ENCODE data around the gene ZNF532.

The ZNF532 gene

DNA sequence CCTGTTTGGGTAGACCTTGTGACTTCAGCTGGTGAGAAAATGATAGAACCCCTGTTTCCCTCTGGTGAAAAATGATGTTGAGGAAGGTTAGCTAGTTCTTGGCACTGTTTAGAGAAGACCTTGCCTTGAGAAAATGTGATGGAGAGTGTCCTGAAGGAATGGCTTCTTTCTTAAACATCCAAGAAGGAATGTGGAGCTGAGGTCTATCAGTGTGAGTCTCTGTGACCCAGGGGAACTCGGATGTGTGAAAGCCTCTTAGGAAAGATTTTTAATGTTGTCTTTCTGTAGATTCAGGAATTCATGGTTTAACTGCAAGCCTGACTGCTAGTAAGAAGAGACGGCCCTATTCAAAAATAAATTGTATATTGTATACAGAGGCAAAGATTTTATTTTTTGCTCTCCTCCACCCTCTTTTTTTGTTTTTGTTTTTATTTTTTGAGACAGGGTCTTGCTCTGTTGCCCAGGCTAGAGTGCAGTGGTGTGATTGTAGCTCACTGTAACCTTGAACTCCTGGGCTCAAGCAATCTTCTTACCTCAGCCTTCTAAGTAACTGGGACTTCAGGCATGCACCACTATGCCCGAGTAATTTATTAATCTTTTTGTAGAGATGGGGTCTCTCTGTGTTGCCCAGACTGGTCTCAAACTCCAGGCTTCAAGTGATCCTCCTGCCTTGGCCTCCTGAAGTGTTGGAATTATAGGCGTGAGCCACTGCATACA is 87.5 kb downstream of the ZNF532 start:
- DNase-seq = no peak

DNA sequence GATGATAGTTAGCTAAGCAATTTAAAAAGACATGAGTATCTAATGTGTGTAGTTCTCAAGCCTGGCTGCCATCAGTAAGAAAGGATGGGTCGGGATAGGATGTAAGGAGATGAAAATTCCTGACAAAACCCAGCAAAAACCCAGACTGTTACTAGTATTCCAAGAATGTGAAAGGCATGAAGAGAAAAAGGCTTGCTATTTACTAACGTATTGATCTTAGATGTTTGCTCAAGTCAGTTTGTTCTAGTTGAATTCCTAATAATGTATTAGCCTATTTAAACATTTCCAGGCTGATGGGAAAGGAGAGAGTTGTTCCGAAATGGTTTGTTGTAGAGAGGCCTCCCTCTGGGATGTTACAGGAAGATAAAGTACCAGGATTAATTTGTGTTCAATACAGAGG is 88.2 kb downstream of the ZNF532 start:
- DNase-seq = no peak

DNA sequence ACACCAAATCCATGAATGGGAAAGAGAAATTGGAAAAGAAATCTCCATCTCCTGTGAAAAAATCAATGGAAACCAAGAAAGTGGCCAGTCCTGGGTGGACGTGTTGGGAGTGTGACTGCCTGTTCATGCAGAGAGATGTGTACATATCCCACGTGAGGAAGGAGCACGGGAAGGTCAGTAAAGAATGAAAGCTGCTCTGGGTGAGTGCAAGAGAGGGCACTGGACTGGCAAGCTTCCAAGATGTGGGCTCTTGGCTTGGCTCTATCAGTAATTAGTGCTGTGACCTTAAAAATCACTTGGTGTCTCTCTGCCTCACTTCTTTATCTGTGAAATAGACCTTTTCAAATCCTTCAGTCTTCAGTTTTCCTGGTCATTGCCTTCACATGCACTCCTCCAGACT is 89.0 kb downstream of the ZNF532 start:
- DNase-seq = peak; percentile 25

DNA sequence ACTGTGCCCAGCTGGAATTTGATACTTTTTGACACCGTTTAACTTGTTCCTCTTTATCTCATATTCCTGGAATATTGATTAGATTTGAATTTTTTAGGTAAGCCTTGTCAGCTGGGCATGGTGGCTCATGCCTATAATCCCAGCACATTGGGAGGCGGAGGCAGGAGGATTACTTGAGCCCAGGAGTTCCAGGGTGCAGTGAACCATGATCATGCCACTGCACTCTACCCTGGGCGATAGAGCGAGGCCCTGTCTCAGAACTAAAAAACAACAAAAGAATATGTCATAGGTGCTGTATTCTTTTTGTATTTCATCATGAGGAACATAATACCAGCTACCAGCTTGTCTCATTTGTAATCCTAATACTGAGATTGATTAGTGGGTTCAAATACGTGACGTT is 90.3 kb downstream of the ZNF532 start:
- no peak for DNase-seq

DNA sequence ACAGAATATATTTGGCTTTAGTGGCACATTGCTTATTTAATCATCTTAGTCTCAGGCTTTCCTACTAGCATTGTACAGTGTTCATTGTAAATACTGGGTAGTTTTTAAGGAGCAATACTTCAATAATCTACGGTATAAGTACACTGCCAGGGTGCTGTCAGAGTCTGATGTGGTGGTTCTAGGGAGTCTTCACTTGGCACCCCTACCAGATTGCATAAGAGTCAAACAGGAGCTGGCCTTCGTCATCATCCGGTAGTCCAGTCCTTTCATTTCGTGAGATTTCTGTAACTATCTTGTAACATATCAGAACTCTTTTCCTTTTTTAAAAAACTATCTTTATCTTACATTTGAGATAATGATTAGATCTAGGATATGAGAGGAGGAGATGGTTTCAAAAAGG is 91.1 kb downstream of the ZNF532 start:
- DNase-seq = no peak

DNA sequence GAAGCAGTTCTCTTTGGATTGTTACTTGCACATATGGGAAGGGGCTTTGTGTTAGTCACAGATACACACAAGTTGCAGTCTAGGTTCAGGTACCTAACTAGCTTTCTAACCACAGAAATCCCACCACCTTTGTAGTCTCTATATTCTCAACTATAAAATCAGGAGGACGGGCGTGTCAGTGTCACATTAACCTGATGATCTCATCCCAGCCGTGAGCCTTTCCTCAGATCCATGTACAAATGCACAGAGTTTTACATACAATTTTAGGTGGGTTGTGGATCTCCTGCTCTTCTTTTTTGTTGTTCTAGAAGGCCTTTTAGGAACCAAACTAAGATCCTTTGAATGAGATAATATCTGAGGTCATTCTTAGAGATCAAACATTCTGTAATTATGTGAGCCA is 94.0 kb downstream of the ZNF532 start:
- no peak for DNase-seq

DNA sequence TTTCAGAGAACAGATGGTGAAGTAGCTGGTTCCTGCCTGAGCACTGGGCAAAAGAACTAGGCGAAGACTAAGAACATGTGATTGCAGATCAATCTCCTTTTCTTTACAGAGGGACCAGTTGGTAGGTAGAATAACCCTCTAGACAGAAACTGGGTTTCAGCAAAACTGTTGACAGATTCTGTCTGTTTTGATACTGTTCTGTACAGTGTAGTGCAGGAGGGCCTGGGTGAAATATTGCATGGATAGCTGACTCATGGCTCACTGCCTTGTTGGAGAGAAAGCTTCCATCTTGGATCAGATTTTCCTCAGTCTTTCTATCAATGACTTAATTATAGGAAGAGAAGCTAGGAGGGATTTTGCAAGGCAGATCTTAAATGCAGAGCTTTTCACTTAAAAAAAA is 95.8 kb downstream of the ZNF532 start:
- DNase-seq = no peak

DNA sequence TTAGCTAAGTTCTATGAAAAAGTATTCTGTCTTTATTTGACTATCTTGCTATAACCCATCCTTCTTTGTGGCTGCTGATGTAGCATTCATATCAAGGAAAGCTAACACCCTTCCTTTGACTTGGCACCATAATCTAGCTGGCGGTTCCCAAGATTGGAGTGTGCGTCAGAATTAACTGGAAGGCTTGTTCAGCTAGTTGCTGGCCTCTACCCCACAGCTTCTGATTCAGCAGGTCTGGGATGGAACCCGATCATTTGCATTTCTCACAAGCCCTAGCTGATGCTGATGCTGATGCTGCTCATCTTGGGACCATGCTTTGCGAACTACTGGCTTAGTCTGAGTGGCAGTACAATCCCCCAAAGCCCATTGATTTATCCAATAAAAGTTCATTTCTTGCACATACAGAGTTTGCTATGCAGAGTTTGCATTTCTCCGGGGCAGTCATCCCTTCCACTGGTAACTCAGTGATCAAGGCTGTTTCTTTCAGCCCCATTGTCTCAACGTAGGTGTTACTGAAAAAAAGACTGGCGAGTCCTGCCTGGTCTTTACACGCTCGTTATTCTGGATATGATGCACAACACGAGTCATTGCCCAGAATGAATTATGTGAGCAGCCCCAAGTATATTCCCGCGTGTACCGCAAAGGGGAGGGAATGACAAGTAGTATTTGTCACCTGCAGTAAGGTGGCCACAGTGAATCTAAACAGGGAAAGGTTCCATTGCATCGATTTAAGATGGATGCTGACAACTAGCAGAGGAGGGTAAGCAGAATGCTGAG is 96.5 kb downstream of the ZNF532 start:
- no peak for DNase-seq

DNA sequence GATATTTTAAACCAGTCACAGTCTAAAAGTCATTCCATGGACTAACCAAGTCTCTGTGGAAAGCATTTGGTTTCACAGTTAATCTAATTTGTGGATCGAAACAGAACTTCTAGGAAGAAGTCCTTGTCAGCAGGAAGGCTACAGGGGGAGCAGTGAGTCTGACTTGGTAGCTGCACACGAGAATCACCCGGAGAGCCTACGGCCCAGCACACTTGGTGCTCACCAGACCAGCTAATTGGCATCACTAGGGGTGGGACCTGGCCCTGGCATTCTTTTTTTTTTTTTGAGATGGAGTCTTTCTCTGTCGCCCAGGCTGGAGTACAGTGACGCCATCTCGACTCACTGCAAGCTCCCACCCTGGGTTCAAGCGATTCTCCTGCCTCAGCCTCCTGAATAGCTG is 97.7 kb downstream of the ZNF532 start:
- DNase-seq = no peak

DNA sequence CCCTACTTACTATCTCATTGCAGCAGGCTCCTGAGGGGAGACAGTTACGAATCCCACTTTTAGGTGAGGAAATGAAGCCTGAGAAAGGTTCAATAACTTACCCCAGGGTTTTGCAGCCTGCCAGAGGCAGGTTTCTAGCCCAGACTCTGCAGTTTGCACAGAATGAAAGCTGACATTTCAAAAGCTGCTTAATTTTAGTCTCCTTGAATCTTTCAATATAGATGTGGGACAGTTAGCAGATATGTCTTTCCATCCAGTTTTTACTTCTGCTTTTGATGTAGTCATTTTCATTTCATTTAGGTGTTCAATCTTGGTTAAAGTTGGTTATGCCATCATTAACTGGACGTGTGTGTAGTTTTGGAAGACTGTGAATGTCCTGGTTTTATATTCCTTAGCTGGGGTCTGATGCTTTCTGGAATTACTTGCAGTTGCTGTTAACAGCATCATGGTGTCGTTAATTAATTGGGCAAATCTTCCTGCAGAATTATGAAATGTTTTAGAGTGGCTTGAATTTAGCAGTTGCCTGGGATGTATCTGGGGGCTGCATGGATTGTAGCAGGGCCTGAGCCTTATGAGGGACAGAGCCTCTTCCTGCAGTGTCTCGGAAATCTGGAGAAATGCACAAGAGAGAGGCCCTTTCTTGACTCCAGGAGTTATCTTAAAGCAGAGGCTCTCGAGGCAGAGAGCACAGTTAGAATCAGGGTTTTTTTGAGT is 100.8 kb downstream of the ZNF532 start:
- no peak for DNase-seq

DNA sequence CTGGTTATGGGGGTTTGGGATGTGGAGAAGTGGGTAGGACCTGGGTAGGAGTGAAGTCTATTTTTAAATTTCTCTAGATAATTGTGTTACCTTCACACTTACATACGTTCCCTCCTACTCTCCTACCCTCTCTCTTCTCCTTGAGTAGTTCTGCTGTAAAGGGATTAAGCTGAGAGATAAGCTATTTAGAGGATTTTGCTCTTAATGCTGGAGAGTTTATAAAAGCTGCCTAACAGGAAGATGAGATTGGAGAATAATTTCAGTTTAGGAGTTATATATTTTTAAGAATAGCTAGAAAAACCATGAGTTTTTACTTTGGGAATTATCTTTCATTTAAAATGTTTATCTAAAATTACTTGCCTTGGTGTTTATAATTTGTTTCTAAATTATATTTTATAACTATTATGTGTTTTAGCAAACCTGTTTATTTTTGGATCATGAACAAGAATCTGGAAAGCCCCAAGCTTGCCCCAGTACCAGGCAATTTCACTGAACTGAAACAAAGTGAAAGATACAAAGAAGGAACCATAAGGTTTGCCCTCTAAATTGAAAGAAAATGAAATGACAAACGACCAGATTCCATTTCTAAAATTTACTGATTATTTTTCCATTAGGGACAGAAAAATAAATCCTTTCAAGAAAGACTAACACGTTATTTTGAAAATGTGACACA is 101.5 kb downstream of the ZNF532 start:
- no peak for DNase-seq

DNA sequence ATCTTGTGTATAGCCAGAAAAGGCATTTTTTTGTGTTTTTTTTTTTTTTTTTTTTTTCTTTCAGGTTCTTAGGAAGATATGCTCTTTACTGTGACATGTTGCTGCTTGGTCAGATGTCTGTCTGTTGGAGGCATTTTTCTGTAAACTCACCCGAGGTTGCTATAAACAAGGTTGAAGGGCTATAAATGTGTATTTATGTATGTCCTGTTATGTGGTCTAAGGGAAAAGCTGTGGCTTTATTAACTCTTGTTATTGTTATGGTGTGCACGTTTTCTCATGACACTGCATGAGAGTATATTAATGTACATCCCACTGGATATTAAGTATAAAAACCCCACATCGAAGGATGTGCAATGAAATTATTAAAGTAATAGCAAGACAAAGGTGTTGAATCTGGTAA is 102.0 kb downstream of the ZNF532 start:
- no peak for DNase-seq

DNA sequence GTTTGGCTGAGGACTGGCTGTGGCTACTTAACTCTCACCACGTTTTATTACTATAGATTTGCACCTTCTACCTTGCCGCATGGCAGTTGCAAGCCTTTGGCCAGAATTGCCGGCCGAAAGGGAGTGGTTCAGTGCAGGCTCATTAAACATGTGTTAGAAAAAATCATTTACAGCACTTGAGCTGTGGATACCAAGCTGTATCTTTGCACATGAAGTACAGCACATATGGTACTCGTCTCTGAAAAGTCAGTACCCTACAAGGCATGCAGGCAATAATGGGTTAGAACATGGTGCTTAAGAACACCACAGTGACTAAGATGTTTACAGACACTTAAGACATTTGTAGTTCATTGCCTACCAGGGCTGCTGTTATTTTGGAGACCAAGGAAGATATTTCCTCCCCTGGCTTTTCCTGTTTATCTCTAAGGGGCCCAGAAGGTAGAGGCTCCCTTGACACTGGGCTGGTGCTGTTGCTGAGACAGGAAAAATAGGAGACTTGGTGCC is 103.1 kb downstream of the ZNF532 start:
- no peak for DNase-seq

DNA sequence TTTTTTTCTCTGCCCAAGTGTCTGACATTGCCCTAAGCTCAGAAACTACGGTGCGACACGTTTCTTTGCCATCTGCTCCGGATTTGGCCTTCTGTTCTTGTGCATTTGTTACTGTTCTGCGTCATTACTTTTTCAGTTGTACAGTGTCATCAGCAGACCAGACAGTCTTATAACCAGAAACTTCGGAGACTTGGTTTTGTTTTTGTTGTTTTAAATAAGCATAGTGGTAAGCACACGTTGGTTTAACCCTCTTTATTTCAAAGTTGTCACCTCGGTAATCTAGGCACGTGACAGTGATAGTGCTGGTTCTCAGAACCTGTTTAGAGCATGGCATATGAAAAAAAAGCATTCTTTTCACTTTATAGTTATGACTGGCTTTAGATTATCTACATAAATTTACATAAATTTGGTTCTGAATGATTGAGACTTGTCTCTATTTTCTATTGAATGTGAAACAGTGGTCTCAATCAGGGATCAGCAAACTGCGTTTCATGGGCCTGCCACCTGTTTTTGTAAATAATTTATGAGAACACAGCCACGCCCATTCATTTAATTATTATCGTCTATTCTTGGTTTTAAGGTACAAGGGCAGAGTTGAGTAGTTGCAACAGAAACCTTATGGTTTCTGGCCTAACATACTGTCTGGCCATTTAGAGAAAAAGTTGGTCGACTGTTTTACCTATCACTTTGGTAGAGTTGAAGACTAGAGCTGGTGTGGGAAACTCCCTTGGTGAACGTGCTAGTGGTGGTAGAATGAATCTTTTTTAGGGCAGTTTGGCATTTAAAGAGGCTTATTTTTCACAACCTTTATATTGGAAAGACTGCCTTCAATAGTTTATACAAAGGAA is 106.5 kb downstream of the ZNF532 start:
- DNase-seq = no peak

DNA sequence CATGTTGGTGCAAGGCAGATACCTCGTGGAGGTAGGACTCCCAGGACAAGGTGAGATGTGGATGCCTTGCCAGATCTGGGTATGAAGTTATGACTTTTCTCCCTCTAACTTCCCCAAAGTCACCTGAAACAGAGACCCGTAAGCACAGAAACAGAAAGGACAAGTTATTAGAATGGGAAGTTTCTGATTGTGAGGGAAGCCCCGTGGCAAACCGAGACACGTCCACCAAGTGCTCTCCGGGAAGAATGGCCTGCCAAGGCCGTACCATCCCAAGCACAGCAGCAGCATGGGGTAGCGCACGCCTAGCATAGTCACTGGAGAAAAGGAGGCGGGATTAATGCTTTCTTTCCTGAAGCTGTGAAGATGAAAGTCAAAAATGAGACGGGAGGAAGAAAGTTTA is 110.6 kb downstream of the ZNF532 start:
- no peak for DNase-seq

DNA sequence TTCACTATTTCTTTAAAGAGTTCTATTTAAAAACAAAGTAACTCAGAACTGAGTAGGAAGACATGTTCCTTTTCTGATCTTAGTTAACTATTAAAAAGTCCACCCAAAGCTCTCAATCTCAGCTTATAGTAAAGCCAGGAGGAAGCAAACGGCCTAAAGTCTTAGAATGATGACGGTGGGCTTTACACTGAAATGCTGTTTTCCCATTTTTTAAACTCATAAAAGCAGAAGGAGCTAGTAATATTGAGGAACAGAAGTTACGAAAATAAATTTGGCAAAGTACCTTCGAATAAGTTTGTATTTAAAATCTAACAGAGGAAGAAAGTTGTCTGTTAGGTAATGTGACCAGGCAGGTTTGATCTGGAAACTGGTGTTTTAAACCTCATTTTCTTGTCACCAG is 111.1 kb downstream of the ZNF532 start:
- no peak for DNase-seq

DNA sequence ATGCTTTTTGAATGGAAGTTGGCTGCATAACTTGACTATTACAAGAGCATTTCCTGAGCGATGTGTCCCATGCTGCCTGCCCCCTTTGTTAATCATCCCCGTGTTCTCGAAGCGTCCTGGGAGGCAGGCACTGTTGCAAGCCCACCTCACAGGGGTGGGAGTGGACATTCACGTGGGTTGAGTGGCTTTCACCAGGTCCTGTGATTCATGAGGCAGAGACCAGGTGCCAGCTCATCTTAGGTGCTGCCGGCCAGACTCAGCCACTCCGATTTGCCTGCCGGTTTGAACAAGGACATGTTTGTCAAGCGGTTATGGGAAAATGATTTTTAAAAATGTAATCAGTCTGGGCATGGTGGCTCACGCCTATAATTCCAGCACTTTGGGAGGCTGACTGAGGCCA is 112.5 kb downstream of the ZNF532 start:
- DNase-seq = no peak

DNA sequence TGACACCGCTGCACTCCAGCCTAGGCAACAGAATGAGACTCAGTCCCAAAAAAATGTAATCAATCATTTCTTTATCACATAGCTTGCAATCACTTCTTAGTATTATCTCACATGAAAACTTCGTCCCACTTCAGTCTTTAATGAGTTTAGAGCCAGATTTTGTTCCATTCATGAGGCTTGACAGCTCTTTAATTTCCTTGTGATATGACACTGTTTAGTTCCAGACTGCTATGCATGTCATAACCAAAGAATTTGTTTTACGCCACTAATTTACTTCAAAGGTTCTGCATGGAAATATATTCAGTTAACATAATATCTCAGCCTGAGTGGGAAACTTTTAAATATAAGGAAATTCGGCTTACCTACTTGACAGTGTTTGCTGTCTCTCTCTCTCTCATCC is 113.1 kb downstream of the ZNF532 start:
- DNase-seq = no peak

DNA sequence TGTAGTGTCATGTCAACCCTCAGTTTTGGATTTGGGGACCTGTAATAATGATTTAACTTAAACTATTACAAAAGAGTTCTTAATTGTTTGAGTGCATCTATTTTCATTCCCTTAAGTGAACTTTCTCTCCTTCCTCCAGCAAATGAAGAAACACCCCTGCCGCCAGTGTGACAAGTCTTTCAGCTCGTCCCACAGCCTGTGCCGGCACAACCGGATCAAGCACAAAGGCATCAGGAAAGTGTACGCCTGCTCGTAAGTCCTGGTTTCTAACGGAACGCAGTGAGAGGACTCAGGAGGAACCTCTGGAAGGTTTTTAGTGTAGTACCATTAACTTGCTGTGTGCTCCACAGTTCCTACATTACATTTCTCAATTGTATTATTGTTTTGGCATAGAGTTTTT is 114.2 kb downstream of the ZNF532 start:
- DNase-seq = no peak

DNA sequence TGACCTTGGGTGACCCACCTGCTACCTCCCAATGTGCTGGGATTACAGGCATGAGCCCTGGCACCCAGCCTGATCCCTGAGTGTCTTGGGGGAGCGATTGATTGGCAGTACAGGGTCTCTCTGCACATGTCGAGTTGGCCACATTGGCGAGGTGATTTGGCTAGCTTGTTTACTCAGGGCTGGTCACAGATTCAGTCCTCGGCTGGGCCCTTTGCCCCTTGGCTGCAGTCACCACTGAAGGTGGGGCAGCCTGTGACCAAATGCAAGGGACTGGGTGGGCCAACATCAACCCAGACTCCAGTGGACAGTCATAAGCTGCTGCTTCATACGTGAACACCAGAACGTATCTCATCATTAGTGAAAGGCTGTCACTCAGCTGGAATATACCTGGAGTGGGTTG is 114.9 kb downstream of the ZNF532 start:
- no peak for DNase-seq

DNA sequence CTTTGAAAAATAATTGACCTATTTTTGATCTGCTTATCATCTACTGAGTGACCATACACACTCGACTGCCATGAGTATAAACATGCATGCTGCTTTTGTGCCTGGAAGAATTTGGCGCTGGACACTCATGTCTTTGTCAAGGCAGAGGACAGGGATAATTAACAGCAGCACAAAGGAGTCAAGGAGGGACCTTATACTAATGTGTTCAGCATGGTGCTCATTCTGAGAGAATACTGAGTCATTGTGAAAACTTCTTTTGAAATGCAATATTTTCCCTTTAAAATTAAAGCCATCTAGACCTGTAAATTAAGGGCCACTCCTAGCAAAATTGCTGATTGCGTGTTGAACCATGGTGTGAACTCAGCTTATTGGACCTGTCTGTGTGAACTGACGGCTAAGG is 116.3 kb downstream of the ZNF532 start:
- DNase-seq = no peak

Measured in DMS 273 treated with DMSO at 0.1 percent for 48 hours (cell line).